HL-60/S4 (cell line): ENCODE data around the gene ARL8A.

ENCODE experiments used
- in situ Hi-C: fragments of 300-500 bp; cut with MboI; formaldehyde crosslinking; loops from 2 replicates; pipeline ENCODE4 v1.14.3; 2022; ENCODE audit warnings: low sequenced_read_pairs

ARL8A gene

GRCh38 chr1:202086579-202087350 is 57.8 kb downstream of the ARL8A start:
- in situ Hi-C loops, result no loop called here

GRCh38 chr1:202085682-202086373 is 58.7 kb downstream of the ARL8A start:
- in situ Hi-C loops, result no loop called here

GRCh38 chr1:202084791-202085681 is 59.5 kb downstream of the ARL8A start:
- in situ Hi-C loops, result no loop called here
